ENCODE measurements around the gene MAB21L4. TPM values are rescaled to one million over a fixed set of nuclear protein-coding genes. Genes with fewer than 3 reads are reported as not detected.

MAB21L4 gene
- total RNA-seq, 2 donors from 2014 or later = not detected

DNA sequence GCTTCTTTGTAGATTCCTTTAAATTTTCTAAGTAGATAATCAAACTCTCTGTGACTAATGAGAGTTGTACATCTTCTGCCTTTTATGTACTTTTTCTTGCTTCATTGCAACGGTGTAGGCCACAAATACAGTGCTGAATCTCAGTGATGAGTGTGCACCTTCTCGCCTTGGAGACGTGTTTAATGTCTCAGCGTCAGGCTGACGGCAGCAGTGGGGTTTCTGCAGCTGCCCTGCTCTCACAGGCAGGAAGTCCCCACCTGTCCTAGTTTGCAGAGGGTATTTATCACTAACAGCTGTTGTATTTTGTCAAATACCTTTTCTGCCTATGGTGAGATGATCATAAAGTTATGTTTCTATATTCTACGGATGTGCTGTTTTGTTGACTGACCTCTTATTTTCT lies 14.0 kb downstream of the MAB21L4 start:
- Mint-ChIP-seq H3K36me3 (ENCODE audit: insufficient read depth in 2 of 2) (no peaks in the 10 kb centered on the region), H3K4me3 (no peak overlapping the region), H3K9me3 (no peaks in the 10 kb centered on the region), H3K4me1 (ENCODE audit: low read depth) (no peaks in the 10 kb centered on the region), H3K27me3 (ENCODE audit: low read depth) (no peaks in the 10 kb centered on the region), H3K27ac (no peak overlapping the region)
- DNase-seq (peak in 1 of 2 donors; percentile 16), ATAC-seq (replicated peaks in 1 of 2) (peak in 1 of 2 donors; percentile 77)

DNA sequence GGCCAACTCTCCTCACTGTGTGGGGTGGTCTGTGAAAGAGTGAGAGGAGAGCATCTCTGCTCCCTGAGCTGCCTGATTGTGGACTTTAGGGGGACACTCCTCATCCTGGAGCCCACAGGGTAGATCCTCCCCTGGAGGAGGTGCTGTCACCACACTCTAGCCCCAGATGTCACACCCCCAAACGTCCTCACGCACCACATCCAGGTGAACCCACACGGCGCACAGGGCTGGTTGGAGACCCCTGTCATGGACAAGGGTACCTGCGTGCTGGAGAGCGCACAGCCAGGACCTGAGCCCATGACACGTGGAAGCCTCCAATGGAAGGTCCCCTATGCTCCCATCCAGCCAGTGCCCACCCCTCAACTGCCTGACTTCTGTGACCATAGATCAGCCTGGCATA lies 16.9 kb downstream of the MAB21L4 start:
- H3K9me3 Mint-ChIP-seq = no peaks in the 10 kb centered on the region
- H3K27me3 Mint-ChIP-seq (ENCODE audit: low read depth) = no peaks in the 10 kb centered on the region
- no peak overlapping the region for H3K4me3 Mint-ChIP-seq
- DNase-seq (no peak), ATAC-seq (replicated peaks in 1 of 2) (no peak)
- no peaks in the 10 kb centered on the region for H3K36me3 Mint-ChIP-seq (ENCODE audit: insufficient read depth in 2 of 2)
- no peak overlapping the region for H3K27ac Mint-ChIP-seq
- no peaks in the 10 kb centered on the region for H3K4me1 Mint-ChIP-seq (ENCODE audit: low read depth)

DNA sequence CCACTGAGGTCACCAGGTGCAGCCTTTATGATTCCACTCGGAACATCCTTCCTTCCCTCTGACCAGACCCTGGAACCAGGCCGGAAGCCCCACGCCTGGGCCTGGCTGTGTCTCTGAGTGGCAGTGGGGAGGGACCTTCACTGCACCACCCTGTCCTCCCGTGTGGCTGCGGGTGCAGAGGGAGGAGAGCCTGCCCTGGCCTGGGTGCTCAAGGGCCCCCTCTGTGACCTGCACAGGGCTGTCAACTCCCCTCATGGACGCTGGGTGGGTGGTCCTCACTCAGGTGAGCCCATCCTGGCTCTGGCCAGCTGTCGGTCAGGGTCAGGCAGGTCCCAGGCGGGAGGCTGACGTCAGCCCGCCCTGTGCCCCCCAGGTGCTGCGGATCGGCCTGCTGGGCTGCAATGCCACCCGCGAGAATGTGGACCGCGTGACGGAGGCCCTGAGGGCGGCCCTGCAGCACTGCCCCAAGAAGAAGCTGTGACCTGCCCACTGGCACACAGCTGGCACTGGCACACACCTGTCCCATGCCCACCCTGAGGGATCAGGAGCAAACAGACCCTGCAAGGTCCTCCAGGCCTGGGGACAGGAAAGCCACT lies 17.5 kb downstream of the MAB21L4 start:
- ATAC-seq (replicated peaks in 1 of 2) = no peak
- Mint-ChIP-seq H3K36me3 (ENCODE audit: insufficient read depth in 2 of 2) (no peaks in the 10 kb centered on the region), H3K27ac (no peak overlapping the region)

DNA sequence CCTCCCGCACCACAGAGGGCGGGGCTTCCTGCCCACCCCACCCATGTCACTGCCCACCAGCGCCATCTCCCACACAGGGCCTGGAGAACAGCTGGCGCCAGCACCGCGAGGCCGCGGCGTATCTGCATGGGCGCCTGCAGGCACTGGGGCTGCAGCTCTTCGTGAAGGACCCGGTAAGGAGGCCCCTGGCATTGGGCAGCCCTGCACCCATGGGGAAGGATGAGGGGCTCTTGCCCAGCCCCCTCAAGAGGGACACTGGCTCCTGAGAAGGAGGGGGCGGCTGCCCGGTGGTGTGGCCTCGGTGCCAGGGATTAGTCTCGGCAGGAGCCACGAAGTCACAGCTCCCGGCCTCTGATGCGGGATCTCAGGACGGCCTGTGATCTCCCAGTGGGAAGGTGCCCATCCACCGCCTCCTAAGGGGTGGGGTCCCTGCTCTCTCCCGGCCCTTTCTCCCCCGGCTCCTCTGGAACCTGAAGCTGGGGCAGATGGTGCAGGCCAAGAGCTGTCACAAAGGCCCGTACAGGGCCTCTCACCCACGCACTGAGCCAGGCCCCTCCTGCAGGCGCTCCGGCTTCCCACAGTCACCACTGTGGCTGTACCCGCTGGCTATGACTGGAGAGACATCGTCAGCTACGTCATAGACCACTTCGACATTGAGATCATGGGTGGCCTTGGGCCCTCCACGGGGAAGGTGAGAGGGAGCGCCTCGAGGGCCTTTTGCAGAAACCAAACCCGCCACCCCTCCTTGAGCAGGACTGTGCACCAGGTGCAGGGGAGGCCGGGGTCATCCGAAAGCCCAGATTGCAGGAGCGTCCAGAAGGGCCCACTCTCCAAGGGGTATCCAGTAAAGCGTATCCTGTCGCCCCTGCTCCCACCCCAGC lies 18.3 kb downstream of the MAB21L4 start:
- Mint-ChIP-seq H3K4me3 (no peak overlapping the region), H3K4me1 (ENCODE audit: low read depth) (no peaks in the 10 kb centered on the region), H3K36me3 (ENCODE audit: insufficient read depth in 2 of 2) (no peaks in the 10 kb centered on the region), H3K27ac (no peak overlapping the region), H3K27me3 (ENCODE audit: low read depth) (no peaks in the 10 kb centered on the region), H3K9me3 (no peaks in the 10 kb centered on the region)
- DNase-seq (no peak), ATAC-seq (replicated peaks in 1 of 2) (no peak)

More for the DNA sequence above, 17.5 kb downstream of the MAB21L4 start:
- H3K4me1 Mint-ChIP-seq (ENCODE audit: low read depth) = no peaks in the 10 kb centered on the region
- no peak for DNase-seq
- no peaks in the 10 kb centered on the region for H3K27me3 Mint-ChIP-seq (ENCODE audit: low read depth)
- H3K9me3 Mint-ChIP-seq = no peaks in the 10 kb centered on the region
- H3K4me3 Mint-ChIP-seq = no peak overlapping the region

DNA sequence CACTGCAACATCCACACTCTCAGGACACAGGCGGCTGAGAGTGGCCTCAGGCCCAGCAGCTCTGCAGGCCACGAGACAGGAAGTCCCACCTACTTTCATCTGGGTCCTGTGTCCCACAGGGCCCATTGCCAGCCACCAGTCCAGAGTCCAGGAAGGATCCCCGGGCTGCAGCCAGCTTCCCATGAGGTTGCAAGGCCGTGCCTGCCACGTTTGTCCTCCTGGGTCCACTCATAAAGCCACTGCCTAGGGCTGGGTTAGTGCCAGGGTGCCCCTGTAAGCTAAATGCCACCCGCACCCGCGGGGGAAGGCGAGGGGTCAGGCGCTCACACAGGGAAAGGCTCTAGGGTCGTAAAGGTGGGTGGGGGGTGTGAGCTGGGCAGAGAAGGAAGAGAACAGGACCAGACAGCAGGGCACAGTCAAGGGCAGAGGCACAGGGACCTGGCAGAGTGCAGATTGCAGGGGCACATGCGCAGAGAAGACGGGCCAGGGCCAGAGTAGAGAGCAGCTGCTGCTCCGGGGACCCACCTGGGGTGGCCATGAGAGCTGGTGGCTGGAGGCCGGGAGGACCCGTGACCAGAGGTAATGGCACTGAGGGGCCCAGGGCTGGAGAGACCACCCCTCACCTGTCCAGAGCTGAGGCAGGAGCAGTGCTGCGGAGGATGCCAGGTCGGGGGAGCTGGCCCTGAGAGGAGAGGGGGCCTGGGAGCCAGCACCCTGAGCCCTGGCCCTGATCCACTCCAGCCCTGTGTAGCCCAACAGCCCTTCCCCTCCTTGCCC lies 19.3 kb downstream of the MAB21L4 start:
- H3K4me3 Mint-ChIP-seq = no peak overlapping the region
- H3K27me3 Mint-ChIP-seq (ENCODE audit: low read depth) = no peaks in the 10 kb centered on the region
- H3K36me3 Mint-ChIP-seq (ENCODE audit: insufficient read depth in 2 of 2) = no peaks in the 10 kb centered on the region
- ATAC-seq (replicated peaks in 1 of 2) (no peak), DNase-seq (no peak)
- no peaks in the 10 kb centered on the region for H3K4me1 Mint-ChIP-seq (ENCODE audit: low read depth)
- no peaks in the 10 kb centered on the region for H3K9me3 Mint-ChIP-seq
- H3K27ac Mint-ChIP-seq = no peak overlapping the region

DNA sequence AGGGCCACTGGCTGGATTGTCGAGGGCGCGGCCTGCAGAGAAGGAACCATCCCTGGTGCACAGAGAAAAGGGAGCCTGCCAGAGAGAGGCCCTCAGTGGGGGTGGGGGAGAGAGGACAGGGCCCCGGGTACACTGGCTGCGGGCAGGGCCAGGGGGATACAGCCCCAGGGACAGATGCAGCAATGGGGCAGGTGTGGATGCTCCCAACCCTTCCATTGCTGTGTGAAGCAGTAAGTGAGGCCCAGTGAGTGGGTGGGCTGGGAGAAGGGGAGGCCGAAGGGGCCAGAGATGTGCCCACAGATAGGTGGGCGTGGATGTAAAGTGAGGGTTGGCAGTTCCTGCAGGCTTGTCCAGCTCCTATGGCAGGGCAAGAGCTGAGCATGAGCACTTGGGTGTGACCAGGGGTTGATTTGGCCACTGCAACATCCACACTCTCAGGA lies 19.9 kb downstream of the MAB21L4 start:
- Mint-ChIP-seq H3K4me3 (no peak overlapping the region), H3K9me3 (no peaks in the 10 kb centered on the region), H3K36me3 (ENCODE audit: insufficient read depth in 2 of 2) (no peaks in the 10 kb centered on the region), H3K27ac (no peak overlapping the region), H3K4me1 (ENCODE audit: low read depth) (no peaks in the 10 kb centered on the region), H3K27me3 (ENCODE audit: low read depth) (no peaks in the 10 kb centered on the region)
- no peak for DNase-seq
- no peak for ATAC-seq (replicated peaks in 1 of 2)

DNA sequence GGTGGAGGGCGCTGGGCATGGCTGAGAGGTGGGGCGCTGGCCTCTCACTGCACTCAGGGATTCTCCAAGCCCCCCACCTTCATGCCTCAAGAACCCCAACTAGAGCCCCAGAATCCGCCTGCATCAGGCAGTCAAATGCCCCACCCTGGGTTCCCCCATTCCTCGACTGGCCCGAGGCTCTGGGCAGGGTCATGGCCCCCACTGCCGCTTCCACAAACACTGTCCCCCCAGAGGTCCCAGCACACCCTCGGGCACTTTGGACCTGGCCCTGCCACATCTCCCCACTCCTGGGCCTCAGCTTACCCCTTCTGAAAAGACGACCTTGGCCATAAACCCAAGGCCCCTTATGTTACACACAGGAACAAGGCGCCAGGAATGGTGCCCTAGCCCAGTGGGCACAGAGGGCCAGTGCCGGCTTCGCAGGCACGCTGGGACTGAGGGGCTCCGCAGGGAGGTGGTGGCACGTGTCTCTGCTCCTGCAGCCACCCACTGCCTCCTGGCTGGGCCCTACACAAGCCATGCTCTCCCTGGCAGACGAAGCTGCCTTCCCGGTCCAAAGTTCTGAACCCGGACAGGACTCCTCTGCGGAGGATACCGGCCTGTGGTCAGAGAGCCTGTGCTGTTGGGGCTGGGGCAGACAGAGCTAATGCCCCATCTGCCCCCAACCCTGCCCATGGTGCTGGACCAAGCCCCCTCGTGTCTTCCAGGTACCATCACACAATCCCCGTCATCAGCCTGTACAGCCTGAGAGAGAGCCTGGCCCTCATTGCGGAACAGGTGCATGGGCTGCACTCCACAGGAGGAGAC lies 20.5 kb downstream of the MAB21L4 start:
- no peaks in the 10 kb centered on the region for H3K27me3 Mint-ChIP-seq (ENCODE audit: low read depth)
- no peaks in the 10 kb centered on the region for H3K36me3 Mint-ChIP-seq (ENCODE audit: insufficient read depth in 2 of 2)
- H3K27ac Mint-ChIP-seq = no peak overlapping the region
- H3K4me1 Mint-ChIP-seq (ENCODE audit: low read depth) = no peaks in the 10 kb centered on the region
- no peaks in the 10 kb centered on the region for H3K9me3 Mint-ChIP-seq
- no peak overlapping the region for H3K4me3 Mint-ChIP-seq
- ATAC-seq (replicated peaks in 1 of 2) = no peak
- DNase-seq = no peak

DNA sequence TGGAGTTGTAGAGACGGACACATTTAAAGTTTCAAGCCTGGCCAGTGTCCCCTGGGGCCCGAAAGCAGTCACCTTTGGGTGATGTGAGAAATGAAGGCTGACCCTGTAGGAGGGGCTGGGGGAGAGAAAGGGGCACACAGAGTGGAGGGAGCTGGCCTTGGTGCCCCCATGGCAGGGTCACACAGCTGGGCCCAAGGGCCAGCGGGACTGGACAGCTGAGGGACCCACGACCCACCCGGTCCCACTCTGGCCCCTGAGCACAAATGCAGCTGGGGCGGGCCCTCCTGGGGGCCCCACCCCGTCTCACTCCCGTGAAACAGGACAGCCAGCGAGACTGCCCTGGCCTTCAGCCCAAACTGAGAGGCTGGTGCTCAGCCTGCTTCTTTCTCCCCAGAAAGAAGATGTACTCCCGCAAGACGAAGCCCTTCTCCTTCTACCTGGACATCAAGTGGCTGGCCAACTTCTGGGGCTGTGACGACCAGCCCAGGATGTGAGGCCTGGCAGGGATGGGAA lies 21.2 kb downstream of the MAB21L4 start:
- ATAC-seq (replicated peaks in 1 of 2) (no peak), DNase-seq (no peak)
- Mint-ChIP-seq H3K9me3 (no peaks in the 10 kb centered on the region), H3K4me3 (no peak overlapping the region), H3K36me3 (ENCODE audit: insufficient read depth in 2 of 2) (no peaks in the 10 kb centered on the region), H3K27ac (no peak overlapping the region), H3K27me3 (ENCODE audit: low read depth) (no peaks in the 10 kb centered on the region), H3K4me1 (ENCODE audit: low read depth) (no peaks in the 10 kb centered on the region)

DNA sequence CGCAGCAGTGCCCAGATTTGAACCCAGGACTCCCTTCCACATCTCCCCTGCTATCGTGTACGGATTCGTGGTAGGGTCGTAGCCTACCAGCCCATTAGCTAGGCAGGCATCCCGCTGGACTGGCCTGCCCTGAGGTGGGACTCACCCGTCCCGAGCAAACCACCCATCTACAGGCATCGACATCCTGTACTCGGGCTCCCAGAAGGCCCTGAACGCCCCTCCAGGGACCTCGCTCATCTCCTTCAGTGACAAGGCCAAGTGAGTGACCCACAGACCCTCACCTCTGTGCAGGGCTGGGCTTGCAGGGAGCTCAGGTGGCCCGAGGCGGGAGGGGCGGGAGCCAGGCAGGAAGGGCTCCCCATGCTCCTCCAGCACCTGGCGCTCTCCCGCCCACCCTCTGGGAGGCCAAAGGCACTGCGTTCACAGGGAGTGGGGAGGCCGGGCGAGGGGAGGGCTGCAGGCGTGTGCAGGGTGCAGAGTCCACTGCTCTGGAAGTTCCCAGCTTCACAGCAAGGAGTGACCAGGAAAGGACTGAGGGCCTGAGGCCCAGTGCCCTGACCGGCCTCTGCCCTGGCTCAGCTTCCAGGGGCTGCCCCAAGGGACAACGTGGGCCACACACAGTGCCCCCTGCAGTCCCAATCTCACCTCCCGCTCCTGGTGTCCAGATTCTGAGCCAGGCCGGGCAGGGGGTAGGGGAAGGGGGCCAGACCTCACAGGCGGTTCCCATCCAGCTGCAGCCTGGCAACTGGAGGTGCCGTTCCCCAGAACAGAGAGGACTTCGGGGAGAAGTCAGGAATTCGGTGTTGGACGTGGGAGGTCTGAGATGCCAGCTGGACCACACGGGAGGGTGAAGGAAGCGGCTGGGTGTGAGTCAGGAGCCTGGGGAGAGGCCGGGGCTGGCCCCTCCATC lies 21.9 kb downstream of the MAB21L4 start:
- ATAC-seq (replicated peaks in 1 of 2) (no peak), DNase-seq (no peak)
- Mint-ChIP-seq H3K27me3 (ENCODE audit: low read depth) (no peaks in the 10 kb centered on the region), H3K4me1 (ENCODE audit: low read depth) (no peaks in the 10 kb centered on the region), H3K27ac (no peak overlapping the region), H3K36me3 (ENCODE audit: insufficient read depth in 2 of 2) (no peaks in the 10 kb centered on the region), H3K4me3 (no peak overlapping the region), H3K9me3 (no peaks in the 10 kb centered on the region)

DNA sequence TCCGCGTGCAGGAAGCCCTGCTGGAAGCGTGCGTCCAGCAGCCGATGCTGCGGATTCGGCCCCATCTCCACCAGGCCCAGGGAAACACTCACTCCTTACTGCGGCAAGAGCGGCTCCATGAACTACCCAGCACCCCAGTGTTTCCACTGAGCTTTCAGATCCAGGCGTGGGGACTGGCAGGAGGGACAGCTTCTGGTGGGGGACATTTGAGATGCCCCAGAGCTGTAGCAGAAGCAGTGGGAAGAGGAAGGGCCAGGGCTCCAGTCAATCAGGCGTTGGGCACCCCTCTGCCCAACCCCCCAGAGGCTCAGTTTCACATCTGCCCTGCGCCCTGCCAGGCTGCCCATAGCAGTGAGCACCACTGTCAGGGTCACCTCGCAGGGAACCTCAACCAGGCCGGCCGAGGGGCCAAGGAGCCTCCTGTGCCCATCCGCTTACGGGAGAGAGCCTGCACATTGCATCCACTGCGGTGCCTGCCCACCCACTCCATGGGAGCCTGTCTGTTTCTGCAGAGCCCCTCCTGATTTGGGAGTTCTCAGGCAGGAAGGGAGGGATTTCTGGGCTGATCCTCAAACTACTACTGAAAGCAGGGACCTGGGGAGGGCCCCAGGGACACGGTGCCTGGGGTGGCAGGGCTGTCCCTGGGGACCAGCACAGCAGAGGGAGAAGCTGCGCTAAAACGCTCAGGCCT lies 22.7 kb downstream of the MAB21L4 start:
- Mint-ChIP-seq H3K27ac (no peak overlapping the region), H3K4me3 (no peak overlapping the region), H3K9me3 (no peaks in the 10 kb centered on the region), H3K36me3 (ENCODE audit: insufficient read depth in 2 of 2) (no peaks in the 10 kb centered on the region), H3K27me3 (ENCODE audit: low read depth) (no peaks in the 10 kb centered on the region), H3K4me1 (ENCODE audit: low read depth) (no peaks in the 10 kb centered on the region)
- DNase-seq = no peak
- ATAC-seq (replicated peaks in 1 of 2) = no peak

DNA sequence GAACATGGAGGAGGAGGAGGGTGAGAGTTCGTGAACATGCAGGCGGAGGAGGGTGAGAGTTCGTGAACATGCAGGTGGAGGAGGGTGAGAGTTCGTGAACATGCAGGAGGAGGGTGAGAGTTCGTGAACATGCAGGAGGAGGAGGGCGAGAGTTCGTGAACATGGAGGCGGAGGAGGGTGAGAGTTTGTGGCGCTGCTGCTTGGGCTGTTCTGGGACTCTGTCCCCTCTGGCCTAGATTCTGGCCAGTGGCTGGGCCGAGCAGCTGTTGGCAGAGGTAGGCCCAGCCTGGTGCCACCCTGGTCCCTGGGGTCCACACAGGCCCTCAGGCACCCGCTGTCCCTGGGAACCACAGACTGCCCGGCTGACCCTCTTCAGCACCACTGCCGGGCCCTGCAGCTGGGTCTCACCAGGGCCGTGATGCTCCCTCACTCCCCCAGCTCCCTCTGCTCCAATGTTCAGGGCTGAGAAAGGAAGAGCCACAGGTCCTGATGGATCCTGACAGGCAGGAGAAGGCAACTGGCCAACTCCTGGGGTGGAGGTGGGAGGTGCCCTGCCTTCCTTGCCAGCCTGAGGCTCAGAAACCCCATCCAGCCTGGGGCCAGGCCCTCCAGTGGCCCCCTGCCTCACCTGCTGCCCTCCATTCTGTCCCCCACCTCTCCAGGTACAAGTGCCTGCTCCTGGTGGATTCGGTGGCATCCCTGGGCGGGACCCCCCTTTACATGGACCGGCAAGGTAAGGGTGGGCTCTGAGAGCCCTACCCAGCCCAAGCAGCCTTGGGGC lies 23.4 kb downstream of the MAB21L4 start:
- ATAC-seq (replicated peaks in 1 of 2) = no peak
- Mint-ChIP-seq H3K27me3 (ENCODE audit: low read depth) (no peaks in the 10 kb centered on the region), H3K4me3 (no peak overlapping the region), H3K4me1 (ENCODE audit: low read depth) (no peaks in the 10 kb centered on the region), H3K36me3 (ENCODE audit: insufficient read depth in 2 of 2) (no peaks in the 10 kb centered on the region), H3K27ac (no peak overlapping the region), H3K9me3 (no peaks in the 10 kb centered on the region)
- no peak for DNase-seq

Data from activated T-cell treated with anti-CD3 and anti-CD28 coated beads, Interleukin-2, amount 50 U/mL, for 72 hours (primary cell).